ENCODE results near the gene FASN.

DNA sequence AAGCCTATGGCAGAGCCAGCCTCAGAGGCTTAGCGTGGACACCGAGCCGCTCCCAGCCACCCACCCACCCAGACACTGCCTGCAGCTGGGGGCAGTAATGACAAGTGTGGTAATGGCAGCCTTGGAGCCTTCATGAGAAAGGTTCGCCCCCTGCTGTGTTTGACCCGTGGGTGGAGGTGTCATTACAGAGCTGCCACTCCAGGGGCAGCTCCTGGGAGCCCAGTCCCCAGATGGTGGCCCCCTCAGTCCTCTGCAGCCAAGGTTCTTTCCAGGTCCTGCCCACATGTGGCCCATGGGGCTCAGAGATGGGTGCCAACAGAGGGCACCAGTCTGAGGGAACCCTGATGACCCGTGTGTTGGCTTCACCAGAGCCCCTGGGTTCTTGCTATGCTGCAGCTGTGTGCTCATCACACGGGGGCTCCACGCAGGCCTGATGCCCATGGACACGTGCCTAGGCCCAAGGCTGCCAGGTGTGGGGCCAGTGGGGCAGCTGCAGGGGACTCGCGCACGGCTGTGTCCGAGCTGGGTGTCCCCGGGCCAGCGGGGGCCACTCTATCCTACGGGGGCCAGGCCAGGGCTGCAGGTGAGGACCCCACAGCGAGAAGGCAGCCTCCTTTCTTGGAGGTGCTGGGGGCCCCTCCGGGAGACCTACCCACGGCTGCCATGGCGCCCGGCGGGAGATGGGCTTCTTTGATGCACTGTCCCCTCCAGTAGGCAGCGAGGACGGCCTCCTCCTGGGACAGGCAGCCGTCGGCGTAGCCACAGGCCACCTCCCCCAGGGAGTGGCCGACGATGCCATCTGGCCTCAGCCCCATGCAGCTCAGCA is 8.1 kb downstream of the FASN start:
- TF ChIP-seq, protein P1, sequence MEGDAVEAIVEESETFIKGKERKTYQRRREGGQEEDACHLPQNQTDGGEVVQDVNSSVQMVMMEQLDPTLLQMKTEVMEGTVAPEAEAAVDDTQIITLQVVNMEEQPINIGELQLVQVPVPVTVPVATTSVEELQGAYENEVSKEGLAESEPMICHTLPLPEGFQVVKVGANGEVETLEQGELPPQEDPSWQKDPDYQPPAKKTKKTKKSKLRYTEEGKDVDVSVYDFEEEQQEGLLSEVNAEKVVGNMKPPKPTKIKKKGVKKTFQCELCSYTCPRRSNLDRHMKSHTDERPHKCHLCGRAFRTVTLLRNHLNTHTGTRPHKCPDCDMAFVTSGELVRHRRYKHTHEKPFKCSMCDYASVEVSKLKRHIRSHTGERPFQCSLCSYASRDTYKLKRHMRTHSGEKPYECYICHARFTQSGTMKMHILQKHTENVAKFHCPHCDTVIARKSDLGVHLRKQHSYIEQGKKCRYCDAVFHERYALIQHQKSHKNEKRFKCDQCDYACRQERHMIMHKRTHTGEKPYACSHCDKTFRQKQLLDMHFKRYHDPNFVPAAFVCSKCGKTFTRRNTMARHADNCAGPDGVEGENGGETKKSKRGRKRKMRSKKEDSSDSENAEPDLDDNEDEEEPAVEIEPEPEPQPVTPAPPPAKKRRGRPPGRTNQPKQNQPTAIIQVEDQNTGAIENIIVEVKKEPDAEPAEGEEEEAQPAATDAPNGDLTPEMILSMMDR (IDR thresholded peaks at IDR 0.05), result no peak
- no peak for TF ChIP-seq POLR2AphosphoS5 (IDR thresholded peaks at IDR 0.05; ENCODE audit: low read depth, low read length)

Measured in Panc1 (cell line).